ENCODE results near the gene JTB.

DNA sequence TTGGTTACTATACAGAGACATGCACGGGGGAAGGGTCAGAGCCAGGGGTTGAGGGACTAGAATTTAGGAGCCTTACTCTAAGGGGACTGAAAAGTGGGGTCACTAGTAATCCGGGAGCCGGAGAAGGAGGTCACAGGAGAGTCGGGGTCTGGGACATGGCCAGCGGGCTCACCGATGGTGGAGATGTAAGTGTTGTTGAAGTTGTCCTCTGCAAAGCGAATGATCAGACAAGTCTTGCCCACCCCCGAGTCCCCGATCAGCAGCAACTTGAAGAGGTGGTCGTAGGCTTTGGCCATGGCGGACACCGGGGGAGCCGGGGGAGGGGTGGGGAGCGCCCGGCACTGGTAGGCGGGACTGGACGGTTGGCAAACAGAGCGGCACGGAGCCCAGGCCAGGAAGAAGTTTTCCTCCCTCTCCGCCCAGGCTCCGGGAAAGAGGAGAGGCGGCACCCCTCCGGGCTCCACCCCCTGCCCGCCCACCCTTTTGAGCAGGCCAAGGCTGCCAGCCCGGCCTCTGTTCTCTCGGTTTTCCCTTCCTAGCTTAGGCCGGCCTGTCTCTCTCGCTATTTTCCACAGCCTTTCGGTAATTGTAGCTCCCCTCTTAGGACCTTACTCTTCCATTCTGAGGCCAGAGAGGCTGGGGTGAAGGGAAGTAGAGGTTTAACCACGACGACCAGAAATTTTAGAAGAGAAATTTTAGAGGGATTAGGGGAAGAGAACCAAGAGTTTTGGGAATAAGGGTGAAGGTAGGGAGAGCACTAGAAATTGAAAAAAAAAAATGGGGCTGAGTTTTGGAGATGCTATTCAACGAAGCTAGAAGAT is 8.7 kb upstream of the JTB start, which contains the start of gene RAB13:
- TF ChIP-seq RAD21 (IDR thresholded peaks at IDR 0.05; ENCODE audit: low read depth) (no peak), EGR1 (IDR thresholded peaks at IDR 0.05) (no peak), FOXM1 (IDR thresholded peaks at IDR 0.05; ENCODE audit: borderline replicate concordance, low read depth) (no peak), TEAD4 (IDR thresholded peaks at IDR 0.05) (no peak), MAX (IDR thresholded peaks at IDR 0.05) (no peak), YY1 (IDR thresholded peaks at IDR 0.05; ENCODE audit: low read depth) (no peak; the same call in 1 of the 2 replicates), TAF1 (IDR thresholded peaks at IDR 0.05; ENCODE audit: low read depth) (no peak), NFIC (IDR thresholded peaks at IDR 0.05) (no peak), CEBPB (IDR thresholded peaks at IDR 0.05) (no peak)
- TF ChIP-seq, protein P1, sequence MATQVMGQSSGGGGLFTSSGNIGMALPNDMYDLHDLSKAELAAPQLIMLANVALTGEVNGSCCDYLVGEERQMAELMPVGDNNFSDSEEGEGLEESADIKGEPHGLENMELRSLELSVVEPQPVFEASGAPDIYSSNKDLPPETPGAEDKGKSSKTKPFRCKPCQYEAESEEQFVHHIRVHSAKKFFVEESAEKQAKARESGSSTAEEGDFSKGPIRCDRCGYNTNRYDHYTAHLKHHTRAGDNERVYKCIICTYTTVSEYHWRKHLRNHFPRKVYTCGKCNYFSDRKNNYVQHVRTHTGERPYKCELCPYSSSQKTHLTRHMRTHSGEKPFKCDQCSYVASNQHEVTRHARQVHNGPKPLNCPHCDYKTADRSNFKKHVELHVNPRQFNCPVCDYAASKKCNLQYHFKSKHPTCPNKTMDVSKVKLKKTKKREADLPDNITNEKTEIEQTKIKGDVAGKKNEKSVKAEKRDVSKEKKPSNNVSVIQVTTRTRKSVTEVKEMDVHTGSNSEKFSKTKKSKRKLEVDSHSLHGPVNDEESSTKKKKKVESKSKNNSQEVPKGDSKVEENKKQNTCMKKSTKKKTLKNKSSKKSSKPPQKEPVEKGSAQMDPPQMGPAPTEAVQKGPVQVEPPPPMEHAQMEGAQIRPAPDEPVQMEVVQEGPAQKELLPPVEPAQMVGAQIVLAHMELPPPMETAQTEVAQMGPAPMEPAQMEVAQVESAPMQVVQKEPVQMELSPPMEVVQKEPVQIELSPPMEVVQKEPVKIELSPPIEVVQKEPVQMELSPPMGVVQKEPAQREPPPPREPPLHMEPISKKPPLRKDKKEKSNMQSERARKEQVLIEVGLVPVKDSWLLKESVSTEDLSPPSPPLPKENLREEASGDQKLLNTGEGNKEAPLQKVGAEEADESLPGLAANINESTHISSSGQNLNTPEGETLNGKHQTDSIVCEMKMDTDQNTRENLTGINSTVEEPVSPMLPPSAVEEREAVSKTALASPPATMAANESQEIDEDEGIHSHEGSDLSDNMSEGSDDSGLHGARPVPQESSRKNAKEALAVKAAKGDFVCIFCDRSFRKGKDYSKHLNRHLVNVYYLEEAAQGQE (IDR thresholded peaks at IDR 0.05; ENCODE audit: low read depth) = no peak
